Immature natural killer cell (primary cell): ENCODE data around the gene JCHAIN. TPM values are rescaled to one million over a fixed set of nuclear protein-coding genes. Genes with fewer than 3 reads are reported as not detected.
A peak's percentile ranks its signal among the peaks of the same experiment; 100 is the strongest.

Source experiments
- DNase-seq, 3 donors: peaks; one replicate each; pipeline ENCODE4 v3.0.0; 2022; ENCODE audit warnings: mixed read lengths in 1 of 3
- H3K27ac Mint-ChIP-seq, 6 donors: one replicate each; pipeline ENCODE4 v1.8.0; 2020; ENCODE audit warnings: mixed read lengths in 6 of 6, mild to moderate bottlenecking in 5 of 6, inconsistent platforms in 4 of 6, moderate library complexity in 3 of 6
- H3K27me3 Mint-ChIP-seq, 3 donors: one replicate each; pipeline ENCODE4 v1.8.0; 2020 to 2021; ENCODE audit warnings: low read depth in 3 of 3, mild to moderate bottlenecking in 3 of 3, mixed read lengths in 3 of 3, moderate library complexity in 3 of 3, inconsistent platforms in 1 of 3
- H3K36me3 Mint-ChIP-seq, 3 donors: one replicate each; pipeline ENCODE4 v1.8.0; 2020; ENCODE audit warnings: mixed read lengths in 3 of 3, inconsistent platforms in 2 of 3, mild to moderate bottlenecking in 2 of 3
- H3K4me1 Mint-ChIP-seq, 2 donors: one replicate each; pipeline ENCODE4 v1.8.0; 2020; ENCODE audit warnings: inconsistent platforms in 2 of 2, mild to moderate bottlenecking in 2 of 2, mixed read lengths in 2 of 2, moderate library complexity in 1 of 2
- H3K4me3 Mint-ChIP-seq, 5 donors: one replicate each; pipeline ENCODE4 v1.8.0; 2020; ENCODE audit warnings: mild to moderate bottlenecking in 5 of 5, mixed read lengths in 5 of 5, inconsistent platforms in 3 of 5, moderate library complexity in 3 of 5
- H3K9me3 Mint-ChIP-seq, 6 donors: one replicate each; pipeline ENCODE4 v1.8.0; 2020; ENCODE audit warnings: mild to moderate bottlenecking in 6 of 6, mixed read lengths in 6 of 6, inconsistent platforms in 4 of 6, moderate library complexity in 3 of 6
- polyA plus RNA-seq, 3 donors: library from polyadenylated mRNA; unstranded; fragments of 300-500 nt; fragmentation: Illumina TruSeq; gene quantifications; one replicate each; pipeline ENCODE4 v1.2.3, GENCODE V29; 2021

The JCHAIN gene
- polyA plus RNA-seq, 3 donors from 2014 or later, result 0.76 to 3.3 (median 2.6) TPM

DNA sequence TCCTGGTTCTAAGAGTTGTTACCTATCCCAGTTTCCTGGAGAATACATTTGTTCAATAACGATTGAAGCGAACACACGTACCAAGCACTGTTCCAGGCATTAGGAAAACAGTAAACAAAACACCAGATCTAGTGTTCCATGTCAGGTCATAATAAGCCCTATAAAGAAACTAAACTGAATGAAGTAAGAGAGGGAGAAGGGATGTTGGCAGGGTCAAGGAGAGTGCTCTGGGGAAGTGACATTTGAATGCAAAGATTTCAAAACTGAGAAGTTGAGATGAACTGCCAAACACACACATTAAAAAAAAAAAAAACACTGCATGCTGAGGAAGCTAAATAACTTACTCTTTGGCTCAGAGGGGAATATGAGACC, 52.1 kb downstream of the JCHAIN start:
- H3K4me3 Mint-ChIP-seq, result no peak overlapping the region
- H3K27ac Mint-ChIP-seq, result peak overlapping the region in 1 of 6 donors; percentile 16
- peaks cover 2 to 5% (median 4%) of the 10 kb centered on the region in 3 donors for H3K27me3 Mint-ChIP-seq
- no peaks in the 10 kb centered on the region for H3K36me3 Mint-ChIP-seq
- H3K4me1 Mint-ChIP-seq, result no peaks in the 10 kb centered on the region
- no peak for DNase-seq
- H3K9me3 Mint-ChIP-seq, result no peaks in the 10 kb centered on the region

DNA sequence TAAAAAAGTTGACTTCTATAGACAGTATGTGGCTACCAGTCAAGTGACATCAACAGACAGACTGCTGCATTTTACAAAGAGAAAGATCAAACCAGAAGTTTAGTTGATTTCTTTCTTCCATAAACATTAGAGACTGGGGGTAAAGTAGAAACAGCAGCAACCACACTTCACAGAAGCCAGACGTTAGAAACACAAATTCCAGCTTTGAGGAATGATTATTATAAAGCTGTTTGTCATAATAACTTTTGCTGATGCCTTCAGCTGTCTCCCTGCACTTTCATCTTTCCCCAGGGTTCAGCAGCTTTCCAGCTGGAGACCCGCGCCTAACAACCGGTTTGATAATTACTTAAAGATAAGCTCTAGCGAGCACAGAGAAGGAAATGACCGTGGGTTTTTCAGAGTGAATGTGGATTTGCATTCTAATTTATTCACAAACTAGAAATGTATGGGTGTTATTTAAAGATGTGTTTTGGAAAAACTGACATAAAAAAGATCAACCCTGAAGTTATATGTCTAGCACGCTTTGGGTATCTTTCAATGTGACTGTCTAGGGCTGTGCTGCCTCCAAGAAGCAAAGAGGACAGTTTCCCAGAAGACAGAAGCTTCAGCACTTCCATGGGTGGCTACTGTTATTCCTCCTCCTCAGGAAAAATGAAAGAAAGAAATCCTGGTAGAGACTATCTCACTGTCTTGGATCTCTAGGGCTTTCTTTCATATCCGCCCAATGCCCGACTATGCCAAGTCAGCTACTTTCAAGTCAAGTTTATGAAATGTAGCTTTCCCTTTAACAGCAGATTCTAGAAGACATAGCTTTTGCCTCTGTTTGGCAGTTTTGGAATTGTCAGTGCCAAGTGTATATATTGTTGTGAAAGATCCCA, 52.8 kb downstream of the JCHAIN start:
- no peaks in the 10 kb centered on the region for H3K9me3 Mint-ChIP-seq
- no peaks in the 10 kb centered on the region for H3K4me1 Mint-ChIP-seq
- no peak for DNase-seq
- no peaks in the 10 kb centered on the region for H3K36me3 Mint-ChIP-seq
- no peak overlapping the region for H3K4me3 Mint-ChIP-seq
- no peak overlapping the region for H3K27ac Mint-ChIP-seq
- H3K27me3 Mint-ChIP-seq, result peaks cover 2 to 6% (median 4%) of the 10 kb centered on the region in 3 donors

DNA sequence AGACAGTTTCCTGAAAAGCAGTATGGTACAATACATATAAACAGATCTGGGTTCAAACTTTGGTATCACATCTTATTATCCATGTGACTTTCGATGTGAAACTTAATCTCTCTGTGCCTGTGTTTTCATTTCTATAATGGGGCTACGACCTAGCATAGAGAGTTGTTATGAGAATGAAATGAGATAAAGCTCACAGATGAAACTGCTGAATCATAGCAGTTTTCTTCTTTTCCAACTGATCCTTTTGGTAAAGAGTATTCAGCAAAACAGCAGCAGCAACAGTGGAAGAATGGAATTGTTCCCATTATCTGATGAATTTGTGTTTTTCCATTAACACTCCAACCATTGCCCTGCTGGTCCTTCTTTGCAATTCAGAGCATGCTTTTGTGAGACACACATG, 58.0 kb downstream of the JCHAIN start:
- H3K9me3 Mint-ChIP-seq, result no peaks in the 10 kb centered on the region
- peaks cover 2 to 14% (median 3%) of the 10 kb centered on the region in 3 donors for H3K27me3 Mint-ChIP-seq
- no peak for DNase-seq
- H3K27ac Mint-ChIP-seq, result no peak overlapping the region
- H3K36me3 Mint-ChIP-seq, result no peaks in the 10 kb centered on the region
- H3K4me3 Mint-ChIP-seq, result no peak overlapping the region
- H3K4me1 Mint-ChIP-seq, result no peaks in the 10 kb centered on the region

DNA sequence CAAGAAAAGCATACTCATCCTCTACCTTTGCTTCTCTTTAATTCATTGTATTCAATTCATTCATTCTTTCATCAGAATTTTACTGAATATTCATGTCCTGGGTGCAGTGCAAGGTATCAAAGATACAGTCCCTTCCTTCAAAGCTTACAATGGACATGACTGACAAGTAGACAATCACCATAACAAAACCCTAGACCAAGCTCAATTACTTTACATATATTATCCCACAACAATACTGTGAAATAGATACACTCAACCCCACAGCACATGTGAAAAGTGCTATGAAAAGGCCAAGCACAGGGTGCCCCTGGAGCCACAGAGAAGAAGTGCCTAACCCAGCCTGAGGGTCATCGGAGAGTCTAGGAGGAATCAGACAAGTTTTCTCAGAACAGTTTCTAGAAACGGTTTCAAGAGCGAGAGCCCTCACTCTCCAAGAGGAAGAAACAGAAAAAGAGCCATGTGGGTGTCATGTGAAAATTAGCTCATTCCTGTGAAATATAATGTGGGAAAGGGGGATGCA, 58.9 kb downstream of the JCHAIN start:
- no peak overlapping the region for H3K27ac Mint-ChIP-seq
- H3K4me3 Mint-ChIP-seq, result no peak overlapping the region
- H3K9me3 Mint-ChIP-seq, result no peaks in the 10 kb centered on the region
- DNase-seq, result no peak
- H3K4me1 Mint-ChIP-seq, result no peaks in the 10 kb centered on the region
- H3K36me3 Mint-ChIP-seq, result no peaks in the 10 kb centered on the region
- H3K27me3 Mint-ChIP-seq, result peaks cover 2 to 14% (median 3%) of the 10 kb centered on the region in 3 donors

DNA sequence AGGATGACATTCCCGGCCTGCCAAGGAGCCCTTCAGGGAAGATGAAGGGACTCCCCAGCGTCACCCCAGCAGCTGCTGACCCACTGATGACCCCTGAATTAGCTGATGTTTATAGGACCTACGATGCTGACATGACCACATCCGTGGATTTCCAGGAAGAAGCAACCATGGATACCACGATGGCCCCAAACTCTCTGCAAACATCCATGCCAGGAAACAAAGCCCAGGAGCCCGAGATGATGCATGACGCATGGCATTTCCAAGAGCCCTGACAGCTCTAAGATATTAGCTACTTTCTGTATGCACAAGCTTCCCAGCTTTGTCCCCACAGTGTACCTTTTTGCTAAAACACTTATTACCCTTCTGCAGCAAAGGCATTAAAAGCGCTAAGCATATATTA, 59.8 kb downstream of the JCHAIN start:
- peaks cover 0 to 4% of the 10 kb centered on the region in 2 donors for H3K4me1 Mint-ChIP-seq
- H3K27me3 Mint-ChIP-seq, result peaks cover 2 to 14% (median 3%) of the 10 kb centered on the region in 3 donors
- H3K36me3 Mint-ChIP-seq, result no peaks in the 10 kb centered on the region
- H3K9me3 Mint-ChIP-seq, result no peaks in the 10 kb centered on the region
- H3K27ac Mint-ChIP-seq, result no peak overlapping the region
- no peak for DNase-seq
- no peak overlapping the region for H3K4me3 Mint-ChIP-seq

Other genes with a start within 250 kb of the JCHAIN start
- not detected for gene MUC7, start 194.3 kb downstream of the JCHAIN start, polyA plus RNA-seq
- gene AMTN, start 147.9 kb downstream of the JCHAIN start, polyA plus RNA-seq, result not detected
- gene AMBN, start 74.3 kb downstream of the JCHAIN start, polyA plus RNA-seq, result not detected
- not detected for gene ENAM, start 37.8 kb downstream of the JCHAIN start, polyA plus RNA-seq
- 10 to 100 TPM in 1 of 3 donors, 1 to 10 TPM in 2; 6.2 to 17.6 (median 6.4) TPM for gene UTP3, start 22.0 kb upstream of the JCHAIN start, polyA plus RNA-seq
- 10 to 100 TPM in 1 of 3 donors, 1 to 10 TPM in 2; 5.1 to 14.5 (median 8.6) TPM for gene RUFY3, start 55.5 kb upstream of the JCHAIN start, polyA plus RNA-seq
- gene GRSF1, start 173.4 kb upstream of the JCHAIN start, polyA plus RNA-seq, result 10 to 100 TPM; 58.7 to 78.9 (median 61.2) TPM
- 1 to 10 TPM in 2 of 3 donors, not detected in 1; 1.6 to 1.9 TPM for gene MOB1B, start 235.9 kb upstream of the JCHAIN start, polyA plus RNA-seq